HG03460 (cell line): ENCODE measurements around the gene CHI3L2.

Experiments
- ATAC-seq: cut with Tn5 transposase; IDR thresholded peaks from one replicate; pipeline ENCODE4 v1.9.1; 2021; ENCODE audit not compliant: unreplicated experiment

CHI3L2 gene

GRCh38 chr1:111227434-111227833 is at the start of gene CHI3L2:
Gene CHI3L2 (plus strand): TSS chr1:111227713. CDS start chr1:111227730, 17 bp downstream.
- no peak for ATAC-seq

GRCh38 chr1:111179968-111180533 is 47.5 kb upstream of the CHI3L2 start:
- ATAC-seq, result no peak

- no peak for ATAC-seq
Measured at GRCh38 chr1:111182052-111182451, 45.5 kb upstream of the CHI3L2 start.

- ATAC-seq, result no peak
Measured at GRCh38 chr1:111183308-111184069, 44.0 kb upstream of the CHI3L2 start.

- ATAC-seq, result no peak
Measured at GRCh38 chr1:111184663-111185062, 42.9 kb upstream of the CHI3L2 start.

- no peak for ATAC-seq
Measured at GRCh38 chr1:111190931-111191451, 36.5 kb upstream of the CHI3L2 start.

- ATAC-seq, result no peak
Measured at GRCh38 chr1:111191496-111191895, 36.0 kb upstream of the CHI3L2 start.

GRCh38 chr1:111192074-111192473 is 35.4 kb upstream of the CHI3L2 start:
- ATAC-seq, result no peak

- no peak for ATAC-seq
Measured at GRCh38 chr1:111192658-111193519, 34.6 kb upstream of the CHI3L2 start.

GRCh38 chr1:111193712-111194480 is 33.6 kb upstream of the CHI3L2 start:
- ATAC-seq, result no peak

- no peak for ATAC-seq
Measured at GRCh38 chr1:111195002-111195684, 32.4 kb upstream of the CHI3L2 start.

GRCh38 chr1:111196213-111196612 is 31.3 kb upstream of the CHI3L2 start:
- no peak for ATAC-seq

GRCh38 chr1:111197598-111198284 is 29.8 kb upstream of the CHI3L2 start:
- no peak for ATAC-seq

GRCh38 chr1:111198836-111199235 is 28.7 kb upstream of the CHI3L2 start:
- ATAC-seq, result no peak

- ATAC-seq, result no peak
Measured at GRCh38 chr1:111199329-111199728, 28.2 kb upstream of the CHI3L2 start.

GRCh38 chr1:111199881-111200801 is 27.4 kb upstream of the CHI3L2 start, which contains the start of gene DENND2D:
Gene DENND2D (minus strand): TSS chr1:111200646. CDS start chr1:111200459, 187 bp downstream.
- ATAC-seq, result no peak

GRCh38 chr1:111200802-111201161 is 26.7 kb upstream of the CHI3L2 start:
- no peak for ATAC-seq

- no peak for ATAC-seq
Measured at GRCh38 chr1:111201275-111202090, 26.0 kb upstream of the CHI3L2 start.
